ENCODE data around the gene OSTM1. TPM values are rescaled to one million over a fixed set of nuclear protein-coding genes. Genes with fewer than 3 reads are reported as not detected.

The OSTM1 gene
- 5.1 and 27.1 TPM in 2 replicates for total RNA-seq

GRCh38 chr6:108074359-108075144, at the start of gene OSTM1:
Gene OSTM1 (minus strand): TSS chr6:108074741. CDS start chr6:108074651, 90 bp downstream.

Small RNA genes lying within 50 kb of the gene (small RNA-seq; reads per million reads assigned to genes)
- gene RF00019, result not detected

Other genes with a start within 250 kb of the OSTM1 start
- 11.7 and 19.6 TPM in 2 replicates for gene SEC63, start 116.5 kb downstream of the OSTM1 start, total RNA-seq
- not detected in 2 replicates for gene NR2E1, start 91.3 kb upstream of the OSTM1 start, total RNA-seq
- gene SNX3, start 186.3 kb upstream of the OSTM1 start, total RNA-seq, result 133 and 177 TPM in 2 replicates
- 6.5 and 8.2 TPM in 2 replicates for gene AFG1L, start 220.3 kb upstream of the OSTM1 start, total RNA-seq

Measured in placental epithelial cell (primary cell).